Panc1 (cell line): ENCODE data around the gene NRP1. TPM values are rescaled to one million over a fixed set of nuclear protein-coding genes. Genes with fewer than 3 reads are reported as not detected.
A peak's percentile ranks its signal among the peaks of the same experiment; 100 is the strongest.

Source experiments
- ATAC-seq: fragments of 200-7000 bp; cut with Tn5 transposase; 2 replicates; pipeline ENCODE4 v1.9.1; 2020; ENCODE audit warnings: mild to moderate bottlenecking, moderate library complexity
- BruUV-seq: library from RNA; stranded (reverse); fragments of 400-500 nt; replicated peaks from 2 replicates; lab custom pipeline; 2021; lab: Mats Ljungman, UMichigan
- CTCF ChIA-PET: fragments of 300-600 bp; sonication (Branson Sonifier 250); formaldehyde crosslinking; loops from one replicate; lab custom pipeline; 2022; ENCODE audit warnings: antibody characterized with exemption; lab: Charles Lee
- POLR2A ChIA-PET: fragments of 300-600 bp; sonication (Branson Sonifier 250); formaldehyde crosslinking; loops from one replicate; lab custom pipeline; 2022; ENCODE audit warnings: antibody characterized with exemption; lab: Charles Lee
- DNase-seq: peaks from one replicate; pipeline ENCODE4 v3.0.0-alpha.2; 2010; ENCODE audit warnings: low read depth, low spot score
- H3K27ac ChIP-seq: 2 replicates; pipeline ENCODE4 v1.5.1; 2011; ENCODE audit warnings: mild to moderate bottlenecking, low read length, inconsistent platforms
- H3K27me3 ChIP-seq: fragments of 200-500 bp; sonication (Bioruptor generic); 2 replicates; pipeline ENCODE4 v1.6.0; 2014; ENCODE audit warnings: low read length, inconsistent platforms; ENCODE audit not compliant: control insufficient read depth, insufficient read depth
- H3K36me3 ChIP-seq: fragments of 200-500 bp; sonication (Bioruptor generic); 2 replicates; pipeline ENCODE4 v1.5.1; 2014; ENCODE audit warnings: inconsistent platforms, mild to moderate bottlenecking, low read length, moderate library complexity; ENCODE audit not compliant: control insufficient read depth, insufficient read depth
- H3K4me1 ChIP-seq: 2 replicates; pipeline ENCODE4 v1.5.1; 2011; ENCODE audit warnings: inconsistent platforms, mild to moderate bottlenecking, low read length, moderate library complexity; ENCODE audit not compliant: control insufficient read depth, insufficient read depth
- H3K4me3 ChIP-seq, 2 experiments: 2 replicates each; pipeline ENCODE4 v1.5.1; 2011 to 2012; ENCODE audit warnings: low read depth in 2 of 2, low read length in 2 of 2, mild to moderate bottlenecking in 2 of 2, inconsistent platforms in 1 of 2, moderate library complexity in 1 of 2
- H3K9me3 ChIP-seq: fragments of 200-500 bp; sonication (Bioruptor generic); 2 replicates; pipeline ENCODE4 v1.5.1; 2014; ENCODE audit warnings: low read depth, mild to moderate bottlenecking, inconsistent platforms, low read length, moderate library complexity; ENCODE audit not compliant: control insufficient read depth, insufficient read depth
- CTCF ChIP-seq: fragments of 450-650 bp; IDR thresholded peaks from 2 replicates; pipeline ENCODE4 v1.5.1; 2017; ENCODE audit warnings: mild to moderate bottlenecking
- POLR2AphosphoS5 ChIP-seq: IDR thresholded peaks from 2 replicates; pipeline ENCODE4 v1.6.1; 2012; ENCODE audit warnings: mild to moderate bottlenecking, low read depth, low read length, moderate library complexity
- REST ChIP-seq, 2 experiments: IDR thresholded peaks; 2 replicates each; pipeline ENCODE4 v1.6.1; 2011 to 2012; ENCODE audit warnings: low read depth in 2 of 2, control low read depth in 1 of 2, low read length in 1 of 2, mild to moderate bottlenecking in 1 of 2, moderate library complexity in 1 of 2; ENCODE audit not compliant: insufficient read depth in 1 of 2
- SIN3A ChIP-seq: IDR thresholded peaks from 2 replicates; pipeline ENCODE4 v1.6.1; 2012; ENCODE audit warnings: low read depth, mild to moderate bottlenecking, low read length, moderate library complexity, borderline replicate concordance; ENCODE audit not compliant: insufficient read depth
- TCF7L2 ChIP-seq: IDR thresholded peaks from 2 replicates; pipeline ENCODE4 v1.6.1; 2011; ENCODE audit warnings: mild to moderate bottlenecking, low read depth, low read length, inconsistent platforms
- in situ Hi-C: cut with HindIII; loops from 2 replicates; pipeline ENCODE4 v1.10.0; 2016; ENCODE audit warnings: low sequenced_read_pairs, low pct_unique_long_range_greater_than_20kb
- intact Hi-C: fragments of 100-400 bp; cut with micrococcal nuclease; formaldehyde crosslinking; loops from one replicate; pipeline ENCODE4 v1.10.0; 2022; ENCODE audit not compliant: unreplicated experiment
- total RNA-seq: library from RNA; stranded (reverse); gene quantifications from one replicate; pipeline ENCODE4 v1.2.1, GENCODE V29; 2021; ENCODE audit not compliant: unreplicated experiment

The NRP1 gene
- total RNA-seq, 1 experiment from 2014 or later: 93.4 TPM

GRCh38 chr10:33287112-33287511 lies 47.4 kb downstream of the NRP1 start:
- H3K36me3 ChIP-seq: no peaks in the 10 kb centered on the region
- in situ Hi-C loops (no loop called here), intact Hi-C loops (no loop called here)
- H3K4me1 ChIP-seq: peaks cover 81% of the 10 kb centered on the region
- POLR2A ChIA-PET: interaction anchor here (0.6 to 0.7 kb wide), 3 partner anchors 14 to 1910 kb away, joined by 3 to 9 read pairs (median 3); no protein-coding TSS in a partner anchor
- peak overlapping the region; percentile 96 for H3K27ac ChIP-seq
- H3K9me3 ChIP-seq: no peaks in the 10 kb centered on the region
- TF ChIP-seq TCF7L2 (no peak), REST (IDR thresholded peaks at IDR 0.05; ENCODE audit: insufficient read depth in 1 of 2, low read depth in 2 of 2, low read length in 1 of 2) (no peak), POLR2AphosphoS5 (no peak), CTCF (no peak), SIN3A (no peak)
- H3K4me3 ChIP-seq: no peak overlapping the region
- BruUV-seq: no TSS peak
- CTCF ChIA-PET: no interaction called here
- H3K27me3 ChIP-seq: no peaks in the 10 kb centered on the region
- no peak for DNase-seq
- ATAC-seq: no peak

GRCh38 chr10:33286157-33286934 lies 48.1 kb downstream of the NRP1 start:
- no peaks in the 10 kb centered on the region for H3K36me3 ChIP-seq
- TF ChIP-seq SIN3A (no peak), POLR2AphosphoS5 (no peak), REST (IDR thresholded peaks at IDR 0.05; ENCODE audit: insufficient read depth in 1 of 2, low read depth in 2 of 2, low read length in 1 of 2) (no peak), TCF7L2 (no peak), CTCF (no peak)
- H3K4me3 ChIP-seq: no peak overlapping the region
- in situ Hi-C loops: no loop called here
- peaks cover 76% of the 10 kb centered on the region for H3K4me1 ChIP-seq
- intact Hi-C loops: no loop called here
- no peaks in the 10 kb centered on the region for H3K27me3 ChIP-seq
- H3K9me3 ChIP-seq: no peaks in the 10 kb centered on the region
- peak overlapping the region; percentile 96 for H3K27ac ChIP-seq
- no TSS peak for BruUV-seq
- no peak for DNase-seq
- 0 out of 2 replicates have a peak, but pooled peaks have one; percentile 35 for ATAC-seq
- ChIA-PET CTCF (no interaction called here), POLR2A (interaction anchor here (0.6 to 0.7 kb wide), 2 partner anchors 327 to 1911 kb away, joined by 3 read pairs; no protein-coding TSS in a partner anchor)
